GM12874 (cell line): Measurements from ENCODE around the gene LHX3.

Experiments used
- TF ChIP-seq, protein P1 (sequence below): IDR thresholded peaks from 2 replicates; pipeline ENCODE4 v1.5.1; 2011; ENCODE audit warnings: low read depth, mild to moderate bottlenecking, control low read depth, low read length, moderate library complexity; ENCODE audit not compliant: insufficient read depth

The LHX3 gene

GRCh38 chr9:136173648-136174290, 31.2 kb downstream of the LHX3 start:
- TF ChIP-seq, protein P1, sequence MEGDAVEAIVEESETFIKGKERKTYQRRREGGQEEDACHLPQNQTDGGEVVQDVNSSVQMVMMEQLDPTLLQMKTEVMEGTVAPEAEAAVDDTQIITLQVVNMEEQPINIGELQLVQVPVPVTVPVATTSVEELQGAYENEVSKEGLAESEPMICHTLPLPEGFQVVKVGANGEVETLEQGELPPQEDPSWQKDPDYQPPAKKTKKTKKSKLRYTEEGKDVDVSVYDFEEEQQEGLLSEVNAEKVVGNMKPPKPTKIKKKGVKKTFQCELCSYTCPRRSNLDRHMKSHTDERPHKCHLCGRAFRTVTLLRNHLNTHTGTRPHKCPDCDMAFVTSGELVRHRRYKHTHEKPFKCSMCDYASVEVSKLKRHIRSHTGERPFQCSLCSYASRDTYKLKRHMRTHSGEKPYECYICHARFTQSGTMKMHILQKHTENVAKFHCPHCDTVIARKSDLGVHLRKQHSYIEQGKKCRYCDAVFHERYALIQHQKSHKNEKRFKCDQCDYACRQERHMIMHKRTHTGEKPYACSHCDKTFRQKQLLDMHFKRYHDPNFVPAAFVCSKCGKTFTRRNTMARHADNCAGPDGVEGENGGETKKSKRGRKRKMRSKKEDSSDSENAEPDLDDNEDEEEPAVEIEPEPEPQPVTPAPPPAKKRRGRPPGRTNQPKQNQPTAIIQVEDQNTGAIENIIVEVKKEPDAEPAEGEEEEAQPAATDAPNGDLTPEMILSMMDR = no peak

DNA sequence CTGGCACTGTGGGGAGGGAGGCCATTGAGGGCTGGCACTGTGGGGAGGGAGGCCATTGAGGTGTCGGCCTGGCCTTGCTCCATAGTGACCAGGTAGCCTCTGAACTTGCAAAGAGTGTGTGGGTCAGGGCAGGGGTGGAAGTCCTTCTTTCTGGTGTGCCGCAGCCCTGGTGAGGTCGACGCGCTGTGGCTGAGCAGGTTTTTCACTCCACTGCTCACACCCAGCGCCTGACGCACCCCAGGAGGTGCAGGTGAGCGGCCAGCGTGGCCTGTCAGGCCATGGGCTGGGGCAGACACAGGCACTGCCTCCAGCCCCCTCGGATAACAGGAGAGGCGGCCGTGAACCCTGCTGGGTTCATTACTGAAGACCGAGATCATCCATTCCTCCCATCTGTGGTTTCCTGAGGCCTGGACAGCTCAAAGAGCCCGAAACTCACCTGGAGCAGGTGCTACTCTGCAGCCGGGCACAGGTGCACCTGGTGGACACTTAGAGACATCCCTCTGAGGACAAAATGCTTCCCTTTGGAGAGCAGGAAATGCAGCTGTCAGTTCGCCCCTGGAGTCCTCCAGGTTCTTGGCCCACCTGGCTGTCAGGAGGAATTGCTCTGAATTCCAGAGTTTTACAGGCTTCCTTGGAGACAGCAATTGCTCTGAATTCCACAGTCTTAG, 32.4 kb downstream of the LHX3 start:
- TF ChIP-seq, protein P1 = no peak

DNA sequence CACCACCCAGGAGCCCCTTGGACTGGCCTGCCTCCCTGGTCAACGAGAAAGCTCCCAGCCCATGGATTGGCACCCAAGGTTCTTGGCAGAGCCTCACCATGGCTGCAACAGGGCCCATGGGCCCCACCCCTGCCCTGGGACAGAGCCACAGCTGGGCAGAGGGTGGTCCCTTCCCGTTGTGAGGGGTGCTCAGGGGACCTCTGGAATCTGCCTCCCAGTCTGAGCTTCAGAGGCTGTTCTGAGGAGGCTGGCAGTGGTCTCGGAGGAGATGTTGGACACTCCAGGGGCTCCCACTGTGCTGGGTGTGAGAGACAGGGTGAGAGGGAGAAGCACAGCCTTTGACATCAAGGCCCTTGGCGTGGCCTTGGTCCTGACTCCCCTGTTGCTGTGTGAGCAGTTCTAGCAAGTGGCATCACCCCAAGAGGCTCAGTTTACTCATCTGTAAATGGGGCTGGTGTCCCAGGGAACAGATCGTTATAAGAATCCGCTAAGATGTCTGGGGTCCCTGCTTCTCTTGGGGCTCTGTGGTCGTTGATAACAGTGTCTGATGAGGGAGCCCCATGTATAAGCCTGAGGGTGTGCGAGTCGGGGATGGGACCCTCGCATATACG, 33.0 kb downstream of the LHX3 start:
- TF ChIP-seq, protein P1 = no peak

GRCh38 chr9:136171009-136171800, 33.7 kb downstream of the LHX3 start:
- TF ChIP-seq, protein P1 = no peak

- TF ChIP-seq, protein P1 = peak; percentile 89
These were observed 34.7 kb downstream of the LHX3 start for GRCh38 chr9:136170006-136170901.

GRCh38 chr9:136169495-136169894, 35.4 kb downstream of the LHX3 start:
- TF ChIP-seq, protein P1 = no peak
